ENCODE results near the gene NCOA3.

NCOA3 gene

DNA sequence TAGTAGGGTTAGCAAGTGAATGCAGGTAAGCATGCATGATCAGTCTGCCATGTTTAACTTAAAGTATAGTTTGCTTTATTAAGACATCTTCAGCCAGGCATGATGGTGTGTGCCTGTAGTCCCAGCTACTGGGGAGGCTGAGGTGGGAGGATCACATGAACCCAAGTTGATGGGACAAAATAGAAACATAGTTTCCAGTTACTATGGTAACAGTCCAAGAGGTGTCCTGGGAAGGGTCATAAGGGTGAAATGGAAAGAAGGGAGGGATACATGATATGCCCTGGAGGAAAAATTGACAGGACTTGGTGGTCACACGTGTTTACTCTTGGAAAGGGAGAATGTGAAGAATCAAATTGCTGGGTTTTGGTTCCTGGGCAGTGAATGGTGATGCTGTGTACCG is 143.9 kb downstream of the NCOA3 start:
- no peak for DNase-seq

DNA sequence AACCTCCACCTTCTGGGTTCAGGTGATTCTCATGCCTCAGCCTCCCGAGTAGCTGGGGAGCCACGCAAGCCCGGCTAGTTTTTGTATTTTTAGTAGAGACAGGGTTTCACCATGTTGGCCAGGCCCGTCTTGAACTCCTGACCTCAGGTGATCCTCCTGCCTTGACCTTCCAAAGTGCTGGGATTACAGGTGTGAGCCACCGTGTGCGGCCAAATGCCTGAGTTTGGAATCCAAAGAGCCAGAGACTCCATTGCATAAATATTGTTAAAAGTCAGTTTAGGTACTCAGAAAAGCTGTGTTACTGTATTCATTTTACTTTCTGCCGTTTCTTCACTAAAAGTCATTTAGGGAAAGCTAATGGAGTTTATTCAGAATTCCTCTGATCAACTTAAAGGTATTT is 146.3 kb downstream of the NCOA3 start:
- DNase-seq: no peak

DNA sequence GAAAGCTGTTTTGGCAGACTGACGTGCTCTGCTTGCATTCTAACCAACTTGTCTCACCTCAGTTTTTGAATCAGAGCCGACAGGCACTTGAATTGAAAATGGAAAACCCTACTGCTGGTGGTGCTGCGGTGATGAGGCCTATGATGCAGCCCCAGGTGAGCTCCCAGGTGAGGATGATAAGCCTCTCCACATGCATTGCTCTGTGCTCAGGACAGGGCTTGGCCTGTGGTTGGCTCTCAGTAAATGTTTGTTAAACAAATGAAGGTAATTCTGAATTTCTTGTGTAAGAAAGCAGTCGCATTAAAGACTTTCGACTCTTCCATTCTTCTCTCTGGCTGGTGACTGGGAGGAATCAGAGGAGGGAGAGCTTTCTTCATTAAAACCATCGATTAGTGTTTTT is 147.3 kb downstream of the NCOA3 start:
- no peak for DNase-seq

DNA sequence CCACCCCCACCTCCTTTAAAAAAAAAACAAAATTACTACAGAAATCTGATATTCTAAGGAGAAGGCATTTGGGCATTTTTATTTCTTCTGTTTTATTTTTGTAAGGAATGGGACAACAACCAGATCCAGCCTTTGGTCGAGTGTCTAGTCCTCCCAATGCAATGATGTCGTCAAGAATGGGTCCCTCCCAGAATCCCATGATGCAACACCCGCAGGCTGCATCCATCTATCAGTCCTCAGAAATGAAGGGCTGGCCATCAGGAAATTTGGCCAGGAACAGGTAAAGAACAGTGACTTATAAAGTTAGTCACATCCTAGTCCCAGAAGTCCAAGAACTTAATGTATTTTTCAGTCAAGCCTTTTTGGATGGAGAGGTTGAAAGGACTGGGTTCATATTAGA is 150.6 kb downstream of the NCOA3 start:
- no peak for DNase-seq

DNA sequence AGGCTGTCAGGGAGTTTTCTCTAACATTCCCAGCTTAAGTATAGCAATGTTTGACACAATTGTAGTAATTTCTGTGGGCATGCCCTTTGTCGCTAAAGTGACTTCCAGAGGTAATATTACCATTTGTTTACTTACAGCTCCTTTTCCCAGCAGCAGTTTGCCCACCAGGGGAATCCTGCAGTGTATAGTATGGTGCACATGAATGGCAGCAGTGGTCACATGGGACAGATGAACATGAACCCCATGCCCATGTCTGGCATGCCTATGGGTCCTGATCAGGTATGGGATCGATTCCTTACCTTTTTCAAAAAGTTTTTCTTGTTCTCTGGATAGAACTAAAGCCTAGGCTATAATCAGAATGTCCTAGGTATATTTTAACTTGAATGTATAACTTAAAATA is 151.1 kb downstream of the NCOA3 start:
- DNase-seq: no peak

DNA sequence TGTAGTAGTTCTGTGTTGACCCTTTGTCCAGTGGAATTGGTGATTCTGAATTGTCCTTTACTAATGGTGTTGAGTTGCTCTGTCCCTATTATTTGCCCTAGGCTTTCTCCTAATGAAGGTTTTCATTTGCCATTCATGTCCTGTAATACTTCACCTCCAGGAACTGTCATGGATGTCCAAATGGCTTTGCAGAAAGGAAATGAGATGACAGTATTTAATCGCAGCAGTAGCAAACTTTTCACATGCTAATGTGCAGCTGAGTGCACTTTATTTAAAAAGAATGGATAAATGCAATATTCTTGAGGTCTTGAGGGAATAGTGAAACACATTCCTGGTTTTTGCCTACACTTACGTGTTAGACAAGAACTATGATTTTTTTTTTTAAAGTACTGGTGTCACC is 152.2 kb downstream of the NCOA3 start:
- no peak for DNase-seq

DNA sequence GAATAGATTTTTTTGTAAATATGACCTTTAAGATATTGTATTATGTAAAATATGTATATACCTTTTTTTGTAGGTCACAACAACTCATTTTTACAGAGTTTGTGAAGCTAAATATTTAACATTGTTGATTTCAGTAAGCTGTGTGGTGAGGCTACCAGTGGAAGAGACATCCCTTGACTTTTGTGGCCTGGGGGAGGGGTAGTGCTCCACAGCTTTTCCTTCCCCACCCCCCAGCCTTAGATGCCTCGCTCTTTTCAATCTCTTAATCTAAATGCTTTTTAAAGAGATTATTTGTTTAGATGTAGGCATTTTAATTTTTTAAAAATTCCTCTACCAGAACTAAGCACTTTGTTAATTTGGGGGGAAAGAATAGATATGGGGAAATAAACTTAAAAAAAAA is 152.7 kb downstream of the NCOA3 start:
- no peak for DNase-seq

DNA sequence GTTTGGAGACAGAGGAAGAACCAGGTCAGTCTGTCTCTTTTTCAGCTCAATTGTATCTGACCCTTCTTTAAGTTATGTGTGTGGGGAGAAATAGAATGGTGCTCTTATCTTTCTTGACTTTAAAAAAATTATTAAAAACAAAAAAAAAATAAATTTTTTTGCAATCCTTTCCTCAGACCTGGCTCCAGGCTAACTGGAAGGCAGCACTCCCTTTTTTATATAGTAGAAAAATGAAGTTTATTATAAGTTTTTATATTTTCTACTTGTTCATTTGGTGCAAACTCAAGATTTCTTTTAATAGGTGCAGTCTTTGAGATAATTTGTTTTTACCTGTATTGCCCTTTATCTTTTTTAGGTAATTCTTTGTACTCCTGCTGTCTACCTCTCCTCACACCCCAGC is 153.9 kb downstream of the NCOA3 start:
- DNase-seq: no peak

DNA sequence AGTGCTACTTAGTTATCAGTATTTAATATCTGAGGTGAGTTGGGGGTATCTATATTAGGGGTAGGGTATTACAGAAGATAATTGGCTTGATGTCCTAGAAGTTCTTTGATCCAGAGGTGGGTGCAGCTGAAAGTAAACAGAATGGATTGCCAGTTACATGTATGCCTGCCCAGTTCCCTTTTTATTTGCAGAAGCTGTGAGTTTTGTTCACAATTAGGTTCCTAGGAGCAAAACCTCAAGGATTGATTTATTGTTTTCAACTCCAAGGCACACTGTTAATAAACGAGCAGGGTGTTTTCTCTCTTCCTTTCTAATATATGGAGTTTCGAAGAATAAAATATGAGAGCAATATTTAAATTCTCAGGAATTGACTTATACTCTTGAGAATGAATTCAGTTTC is 154.6 kb downstream of the NCOA3 start:
- no peak for DNase-seq

DNA sequence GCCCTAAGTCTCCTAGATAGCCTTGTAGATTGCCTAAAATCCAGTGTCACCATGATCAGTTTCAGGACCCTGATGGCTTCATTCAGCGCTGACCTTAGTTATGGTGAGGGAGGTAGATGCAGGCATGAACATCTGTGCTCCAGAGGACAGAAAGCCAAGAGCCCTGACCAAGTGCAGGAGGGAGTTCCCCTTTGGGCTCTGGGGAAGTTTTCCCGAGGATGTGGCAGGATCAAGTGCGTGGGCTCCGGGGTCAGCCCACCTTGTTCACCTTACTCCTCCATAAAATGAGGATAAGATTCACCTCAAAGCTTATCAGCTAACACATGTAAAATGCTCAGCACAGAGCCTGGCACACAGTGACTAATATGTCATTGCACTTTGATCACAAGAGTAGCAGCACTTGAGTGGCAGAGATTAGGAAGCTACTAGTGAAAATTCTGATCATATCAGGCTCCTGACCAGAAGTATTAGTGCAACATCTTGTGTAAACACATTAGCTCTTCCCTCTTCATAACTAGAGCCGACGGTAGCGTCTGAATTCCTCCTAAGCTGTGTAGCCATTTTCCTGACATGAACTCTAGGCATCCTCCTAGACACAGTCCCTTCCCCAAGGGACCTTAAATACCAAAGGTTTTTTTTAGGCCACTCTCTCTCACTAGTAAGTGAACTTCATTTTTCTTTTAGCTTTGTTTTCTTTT is 158.4 kb downstream of the NCOA3 start:
- no peak for DNase-seq

DNA sequence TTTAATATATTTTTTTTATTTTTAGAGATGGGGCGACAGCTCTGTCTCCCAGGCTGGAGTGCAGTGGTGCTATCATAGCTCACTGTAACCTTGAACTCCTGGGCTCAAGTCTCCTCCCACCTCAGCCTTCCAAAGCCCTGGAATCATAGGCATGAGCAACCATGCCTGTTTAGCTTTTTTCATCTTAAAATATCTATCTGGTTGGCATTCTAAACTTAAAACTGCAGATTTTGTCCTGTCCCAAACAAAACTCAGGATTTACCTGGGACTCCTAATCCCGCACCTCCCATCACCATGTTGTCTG is 158.9 kb downstream of the NCOA3 start:
- no peak for DNase-seq

DNA sequence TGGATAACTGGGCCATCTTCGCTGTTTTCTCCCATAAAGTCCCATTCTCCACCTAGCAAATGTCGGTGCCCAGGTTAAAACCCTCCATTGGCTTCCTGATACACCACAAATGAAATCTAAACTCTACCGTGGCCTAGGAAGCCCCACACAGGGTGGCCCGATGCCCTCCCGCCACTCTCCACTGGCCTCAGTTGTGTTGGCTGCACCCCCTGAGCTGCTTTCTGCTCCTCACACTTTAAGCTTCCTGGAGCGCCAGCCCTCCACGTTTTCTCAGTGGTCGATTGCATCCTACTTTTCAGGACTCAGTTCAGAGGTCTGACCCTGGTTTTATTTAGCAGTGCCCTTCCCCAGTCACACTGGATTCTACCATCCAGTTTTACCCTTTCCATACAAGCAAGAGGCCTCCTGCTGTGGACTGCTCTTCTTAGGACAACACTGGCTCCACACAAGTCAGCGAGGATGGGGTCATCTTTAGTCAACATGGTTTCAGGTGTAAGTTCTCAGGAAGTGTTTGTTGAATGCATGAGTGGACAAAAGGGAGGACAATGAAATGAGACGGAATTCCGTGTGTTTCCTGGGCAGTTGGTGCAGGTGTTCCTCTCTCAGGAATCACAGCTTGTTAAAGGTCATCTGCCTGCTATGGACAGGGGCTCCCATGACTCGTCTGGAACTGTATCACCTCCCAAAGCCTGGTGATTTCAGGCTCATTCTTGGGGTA is 159.5 kb downstream of the NCOA3 start:
- no peak for DNase-seq

DNA sequence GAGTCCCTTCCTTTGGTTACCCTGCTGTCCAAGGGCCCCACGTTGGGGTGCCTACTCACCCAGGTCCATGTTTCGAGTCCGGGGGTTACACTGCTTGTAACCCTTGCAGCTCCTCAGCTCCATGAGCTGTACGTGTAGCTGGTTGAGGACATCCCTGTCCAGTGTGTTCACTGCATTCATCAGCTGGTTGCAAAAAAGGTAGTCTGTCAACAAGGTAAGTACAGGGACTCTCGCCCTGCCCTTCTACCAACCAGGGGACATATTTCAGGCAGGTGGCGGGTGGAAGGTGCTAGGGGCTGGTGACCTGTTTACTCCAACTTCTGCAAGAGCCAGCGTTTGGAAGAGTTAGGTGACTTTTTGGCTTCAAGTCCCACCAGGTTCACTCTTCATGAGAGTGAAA is 160.0 kb downstream of the NCOA3 start:
- no peak for DNase-seq

DNA sequence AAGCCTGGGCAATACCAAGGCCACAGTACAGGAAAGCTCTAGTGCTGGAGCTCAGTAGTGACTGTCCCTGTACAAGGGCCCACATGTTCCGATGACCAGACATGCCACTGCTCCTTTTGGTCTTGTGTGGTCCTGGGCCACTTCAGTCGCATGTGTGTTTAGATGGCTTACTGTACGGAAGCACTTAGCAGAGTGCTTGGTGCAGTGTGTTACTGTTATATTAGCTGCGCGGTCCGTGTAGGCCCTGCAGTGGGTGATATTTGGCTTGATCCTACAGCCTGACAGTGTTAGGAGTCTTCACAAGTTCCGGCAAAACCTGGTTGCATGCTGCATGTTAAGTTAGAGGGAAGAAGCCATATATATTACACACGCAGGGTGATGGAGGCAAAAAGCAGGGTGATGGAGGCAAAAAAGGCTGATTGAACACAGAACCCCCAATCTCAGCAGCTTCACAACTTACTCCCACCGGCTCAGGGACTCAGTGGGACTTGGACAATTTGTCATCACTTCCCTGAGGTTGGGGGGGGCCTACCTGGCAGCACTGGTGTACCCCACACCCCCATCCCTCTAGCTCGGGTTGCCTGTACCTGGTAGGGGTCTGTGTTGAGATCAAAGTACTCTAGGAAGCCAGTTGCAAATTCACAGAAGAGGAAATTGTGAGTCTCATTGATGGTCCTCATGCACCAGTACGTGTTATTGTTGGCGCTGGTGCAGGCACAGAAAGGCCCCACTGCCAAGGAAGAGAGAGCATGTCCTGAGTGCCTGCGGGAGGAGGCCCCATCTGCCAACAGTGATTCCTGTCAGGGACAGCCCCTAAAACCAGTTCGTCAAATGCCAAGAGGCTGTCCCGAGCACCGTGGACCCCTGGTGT is 161.0 kb downstream of the NCOA3 start:
- DNase-seq: peak; percentile 53

DNA sequence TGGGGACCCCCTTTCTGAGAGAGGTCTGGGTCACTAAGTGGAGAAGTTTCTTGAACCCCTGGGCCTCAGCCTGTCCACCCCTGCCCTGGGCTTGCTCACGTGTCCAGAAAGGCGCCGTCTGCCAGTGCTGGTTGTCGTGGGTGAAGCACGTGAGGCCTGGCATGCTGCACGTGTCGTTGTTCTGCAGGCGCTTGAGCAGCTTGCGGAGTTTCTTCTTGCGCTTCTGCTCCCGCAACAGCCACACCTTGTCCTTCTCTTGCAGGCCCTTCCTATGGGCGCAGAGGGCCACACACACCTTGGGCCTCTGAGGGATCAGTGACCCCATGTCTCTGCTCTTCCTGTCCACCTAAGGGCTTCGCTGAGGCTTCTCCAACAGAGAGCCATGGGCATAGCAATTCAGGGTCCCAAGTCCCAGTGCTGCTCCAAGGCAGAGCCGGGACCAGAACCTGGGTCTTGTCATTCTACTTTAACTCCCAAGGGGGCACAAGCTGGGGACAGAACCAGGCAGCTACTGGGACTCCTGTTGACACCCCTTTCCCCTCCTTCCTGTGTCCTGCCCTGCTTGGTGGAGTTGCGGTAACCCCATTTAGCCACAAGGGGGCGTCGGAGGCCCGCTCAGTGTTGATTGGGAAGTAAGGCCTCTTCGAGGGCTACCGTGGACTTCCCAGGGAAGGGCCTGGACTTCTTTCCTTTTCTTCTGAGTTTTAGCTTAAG is 161.8 kb downstream of the NCOA3 start:
- DNase-seq: peak; percentile 90

DNA sequence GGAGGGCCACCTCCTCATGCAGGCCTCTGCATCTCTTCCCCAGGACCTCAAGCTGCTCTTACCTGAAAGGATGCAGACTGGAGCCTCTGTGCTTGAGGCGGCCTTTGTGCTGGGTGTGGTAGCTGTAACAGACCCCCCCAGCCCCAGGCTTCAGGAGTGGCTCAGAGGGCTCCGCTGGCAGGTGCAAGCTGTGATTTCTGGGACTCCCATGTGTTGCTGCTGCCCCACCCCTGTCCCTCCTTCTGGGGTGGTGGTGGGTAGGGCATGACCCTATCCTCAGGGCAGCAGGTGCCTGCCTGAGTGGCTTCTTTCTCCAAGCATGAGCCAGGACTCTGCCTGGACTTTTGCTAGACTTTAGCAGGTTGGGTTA is 162.4 kb downstream of the NCOA3 start:
- DNase-seq: no peak

DNA sequence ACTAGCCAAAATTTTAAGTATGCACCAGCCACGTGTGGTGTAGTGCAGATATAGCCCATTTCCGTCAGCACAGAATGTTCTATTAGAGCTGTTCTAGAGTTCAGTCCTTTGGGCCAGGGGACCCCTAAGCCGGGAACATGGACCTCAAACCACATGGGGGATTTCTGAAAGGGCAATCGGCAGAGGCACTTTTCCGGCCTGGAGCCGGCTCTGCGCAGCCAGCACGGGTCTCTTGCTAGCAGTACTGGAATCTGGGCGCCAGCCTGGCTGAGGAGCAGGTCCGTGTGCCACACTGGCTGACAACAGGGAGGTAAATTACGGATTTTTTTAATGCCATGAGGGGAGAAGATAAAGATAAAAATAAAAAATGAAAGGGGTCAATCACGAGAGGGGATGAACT is 163.1 kb downstream of the NCOA3 start:
- DNase-seq: peak; percentile 58

DNA sequence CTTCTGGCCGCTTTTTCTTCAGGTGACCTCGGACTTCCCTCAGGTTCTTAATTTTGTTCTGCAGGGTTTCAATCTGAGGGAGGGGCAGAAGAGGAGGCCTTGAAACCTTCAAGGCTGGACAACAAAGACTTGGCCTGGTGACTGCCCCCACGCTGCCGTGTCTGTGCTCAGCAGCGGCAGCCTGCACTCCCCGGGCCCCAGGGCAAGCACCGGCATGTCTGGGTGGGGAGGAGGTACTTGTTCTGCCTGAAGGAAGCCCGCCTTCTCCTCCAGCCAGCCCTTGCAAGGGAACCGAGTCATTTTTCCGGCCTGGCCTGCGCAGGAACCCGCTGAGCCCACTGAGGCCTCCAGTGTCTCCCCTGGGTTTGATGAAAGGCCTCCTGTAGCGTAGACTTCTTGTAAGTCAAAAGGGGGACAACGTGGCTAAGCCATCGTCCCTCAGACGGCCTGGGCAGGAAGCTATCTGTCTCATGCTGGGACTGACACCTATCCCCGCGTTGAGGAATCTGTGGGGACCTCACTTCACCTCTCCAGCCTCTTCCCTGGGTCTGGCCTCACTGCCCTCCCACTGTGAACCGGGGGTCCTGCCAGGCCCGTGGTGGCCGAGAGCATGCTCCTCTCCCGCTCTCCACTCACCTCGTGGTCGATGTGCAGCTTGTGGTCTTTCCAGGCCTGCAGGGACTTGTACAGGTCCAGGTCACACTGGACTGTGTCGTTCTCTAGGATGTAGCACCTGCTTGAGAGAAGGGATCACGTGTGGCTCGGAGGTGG is 163.7 kb downstream of the NCOA3 start:
- DNase-seq: no peak

DNA sequence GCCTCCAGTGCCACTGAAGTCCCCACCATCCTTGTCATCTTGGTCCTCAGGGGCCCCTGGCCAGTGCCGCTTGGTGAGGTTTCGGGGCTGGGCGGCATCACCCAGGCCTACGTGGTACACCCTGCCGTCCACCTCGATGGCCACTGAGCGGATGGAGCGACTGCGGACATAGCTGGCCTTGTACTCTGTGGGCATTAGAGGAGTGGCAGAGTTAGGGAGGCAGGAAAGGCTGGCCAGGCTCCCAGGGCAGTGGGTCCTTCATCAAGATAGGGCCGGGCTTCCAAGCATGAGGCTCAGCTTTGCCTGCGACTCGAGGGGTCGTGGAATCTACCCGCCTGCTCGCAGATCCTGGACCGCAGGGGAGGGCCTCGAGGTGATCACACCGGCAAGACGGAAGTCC is 164.6 kb downstream of the NCOA3 start:
- DNase-seq: no peak

DNA sequence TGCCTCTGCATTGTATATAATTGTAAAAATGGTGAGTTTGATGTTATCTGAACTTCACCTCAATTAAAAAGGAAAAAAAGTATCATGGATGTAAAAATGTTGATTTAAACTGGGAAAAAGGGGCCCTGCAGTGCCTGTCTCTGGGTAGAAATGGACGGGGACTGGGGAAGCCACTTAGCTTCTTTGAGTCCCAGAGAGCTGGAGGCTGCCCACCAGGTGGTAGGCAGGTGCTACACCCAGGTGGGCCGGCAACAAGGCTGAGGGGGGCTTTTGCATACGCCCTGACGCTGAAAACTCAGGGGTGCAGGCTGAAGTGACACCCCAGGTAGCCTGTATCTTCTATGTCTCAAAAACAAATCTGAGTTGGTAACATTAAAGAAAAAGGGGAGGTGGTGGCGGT is 165.4 kb downstream of the NCOA3 start:
- no peak for DNase-seq

DNA sequence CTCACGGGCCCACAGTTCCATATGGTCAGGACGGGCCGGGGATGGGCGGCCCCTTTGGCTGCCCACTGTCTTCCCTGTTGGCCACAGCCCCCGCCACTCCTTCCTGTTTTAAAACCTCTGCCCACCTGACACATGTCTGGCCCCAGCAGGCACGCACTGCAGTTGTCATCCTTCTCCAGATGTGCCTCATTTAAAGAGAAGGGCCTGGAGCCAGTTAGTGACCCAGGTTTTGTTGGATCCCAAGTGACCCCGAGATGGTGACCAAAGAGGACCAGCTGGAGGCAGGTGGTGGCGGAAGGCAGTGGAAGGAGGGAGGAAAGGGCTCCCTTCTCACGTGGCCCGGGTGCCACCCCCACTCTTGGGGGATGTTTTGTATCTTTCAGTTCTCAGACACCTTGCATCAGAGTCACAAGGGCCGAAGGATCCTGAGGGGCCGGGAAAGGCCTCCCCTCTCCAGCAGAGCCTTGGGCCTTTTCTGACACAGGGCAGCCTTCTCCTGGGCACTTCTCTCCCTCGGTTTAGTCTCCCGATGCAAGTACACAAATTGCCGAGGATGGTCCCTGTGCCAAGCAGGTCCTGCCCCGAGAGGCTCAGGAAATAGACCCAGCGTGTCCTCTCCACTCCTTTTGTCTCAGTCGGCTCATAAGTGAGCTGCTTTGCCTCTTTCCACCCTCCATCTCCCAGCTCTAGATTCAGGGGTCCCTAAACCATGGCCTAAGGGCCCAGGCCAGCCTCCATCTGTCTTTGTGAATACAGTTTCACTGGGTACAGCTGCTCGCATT is 166.0 kb downstream of the NCOA3 start:
- DNase-seq: no peak
